ENCODE measurements around the gene RHBDL1. TPM values are rescaled to one million over a fixed set of nuclear protein-coding genes. Genes with fewer than 3 reads are reported as not detected.
A peak's percentile ranks its signal among the peaks of the same experiment; 100 is the strongest.

The RHBDL1 gene
- 1 to 10 TPM; 3.5 to 5.8 TPM for total RNA-seq

- H3K27ac Mint-ChIP-seq, result no peak within 1 kb of the TSS
- ATAC-seq (replicated peaks in 1 of 2) (no peak), DNase-seq (no peak)
- peaks cover 7% of the 10 kb centered on the region for H3K4me1 Mint-ChIP-seq (ENCODE audit: low read depth)
- H3K36me3 Mint-ChIP-seq (ENCODE audit: insufficient read depth in 2 of 2), result peaks cover 0 to 2% of the 10 kb centered on the region in 2 donors
- H3K27me3 Mint-ChIP-seq (ENCODE audit: low read depth), result no peaks in the 10 kb centered on the region
- H3K9me3 Mint-ChIP-seq, result no peaks in the 10 kb centered on the region
- peak within 1 kb of the TSS; percentile 31 to 63 for H3K4me3 Mint-ChIP-seq
Measured at GRCh38 chr16:674968-675883, at the start of gene RHBDL1. TSS of gene RHBDL1 (plus strand) at chr16:675671. CDS start at chr16:675791, 120 bp downstream.

- no peak for ATAC-seq (replicated peaks in 1 of 2)
- Mint-ChIP-seq H3K27me3 (ENCODE audit: low read depth) (no peaks in the 10 kb centered on the region), H3K36me3 (ENCODE audit: insufficient read depth in 2 of 2) (no peaks in the 10 kb centered on the region), H3K4me3 (no peak overlapping the region), H3K27ac (no peak overlapping the region), H3K4me1 (ENCODE audit: low read depth) (no peaks in the 10 kb centered on the region), H3K9me3 (no peaks in the 10 kb centered on the region)
- DNase-seq, result no peak
Measured at GRCh38 chr16:625977-626765, 49.3 kb upstream of the RHBDL1 start.

- Mint-ChIP-seq H3K4me3 (no peak overlapping the region), H3K4me1 (ENCODE audit: low read depth) (no peaks in the 10 kb centered on the region), H3K36me3 (ENCODE audit: insufficient read depth in 2 of 2) (no peaks in the 10 kb centered on the region), H3K27me3 (ENCODE audit: low read depth) (no peaks in the 10 kb centered on the region), H3K9me3 (no peaks in the 10 kb centered on the region), H3K27ac (no peak overlapping the region)
- DNase-seq, result no peak
- ATAC-seq (replicated peaks in 1 of 2), result no peak
Measured at GRCh38 chr16:626787-627453, 48.6 kb upstream of the RHBDL1 start.

GRCh38 chr16:627454-628239 lies 47.8 kb upstream of the RHBDL1 start:
- DNase-seq (no peak), ATAC-seq (replicated peaks in 1 of 2) (no peak)
- Mint-ChIP-seq H3K36me3 (ENCODE audit: insufficient read depth in 2 of 2) (no peaks in the 10 kb centered on the region), H3K4me3 (no peak overlapping the region), H3K4me1 (ENCODE audit: low read depth) (no peaks in the 10 kb centered on the region), H3K9me3 (no peaks in the 10 kb centered on the region), H3K27ac (no peak overlapping the region), H3K27me3 (ENCODE audit: low read depth) (no peaks in the 10 kb centered on the region)

- H3K4me1 Mint-ChIP-seq (ENCODE audit: low read depth), result no peaks in the 10 kb centered on the region
- H3K4me3 Mint-ChIP-seq, result no peak overlapping the region
- H3K36me3 Mint-ChIP-seq (ENCODE audit: insufficient read depth in 2 of 2), result no peaks in the 10 kb centered on the region
- H3K9me3 Mint-ChIP-seq, result no peaks in the 10 kb centered on the region
- no peaks in the 10 kb centered on the region for H3K27me3 Mint-ChIP-seq (ENCODE audit: low read depth)
- DNase-seq (no peak), ATAC-seq (replicated peaks in 1 of 2) (no peak)
- H3K27ac Mint-ChIP-seq, result no peak overlapping the region
Measured at GRCh38 chr16:628321-629061, 47.0 kb upstream of the RHBDL1 start.

GRCh38 chr16:629185-629832 lies 46.2 kb upstream of the RHBDL1 start:
- no peak overlapping the region for H3K4me3 Mint-ChIP-seq
- ATAC-seq (replicated peaks in 1 of 2) (no peak), DNase-seq (no peak)
- H3K27ac Mint-ChIP-seq, result no peak overlapping the region
- H3K36me3 Mint-ChIP-seq (ENCODE audit: insufficient read depth in 2 of 2), result no peaks in the 10 kb centered on the region
- H3K4me1 Mint-ChIP-seq (ENCODE audit: low read depth), result no peaks in the 10 kb centered on the region
- no peaks in the 10 kb centered on the region for H3K9me3 Mint-ChIP-seq
- no peaks in the 10 kb centered on the region for H3K27me3 Mint-ChIP-seq (ENCODE audit: low read depth)

- DNase-seq (no peak), ATAC-seq (replicated peaks in 1 of 2) (no peak)
- Mint-ChIP-seq H3K9me3 (no peaks in the 10 kb centered on the region), H3K27me3 (ENCODE audit: low read depth) (no peaks in the 10 kb centered on the region), H3K36me3 (ENCODE audit: insufficient read depth in 2 of 2) (no peaks in the 10 kb centered on the region), H3K4me3 (no peak overlapping the region), H3K4me1 (ENCODE audit: low read depth) (peaks cover 4% of the 10 kb centered on the region), H3K27ac (no peak overlapping the region)
Measured at GRCh38 chr16:629833-630248, 45.6 kb upstream of the RHBDL1 start.

GRCh38 chr16:630249-630814 lies 45.1 kb upstream of the RHBDL1 start:
- Mint-ChIP-seq H3K9me3 (no peaks in the 10 kb centered on the region), H3K36me3 (ENCODE audit: insufficient read depth in 2 of 2) (no peaks in the 10 kb centered on the region), H3K27me3 (ENCODE audit: low read depth) (no peaks in the 10 kb centered on the region), H3K27ac (no peak overlapping the region), H3K4me3 (no peak overlapping the region), H3K4me1 (ENCODE audit: low read depth) (peaks cover 5% of the 10 kb centered on the region)
- ATAC-seq (replicated peaks in 1 of 2) (no peak), DNase-seq (no peak)

GRCh38 chr16:630815-631405 lies 44.6 kb upstream of the RHBDL1 start, which contains the start of gene WFIKKN1:
TSS of gene WFIKKN1 (plus strand) at chr16:630985. CDS start at chr16:631254, 269 bp downstream.
- ATAC-seq (replicated peaks in 1 of 2) (no peak), DNase-seq (no peak)
- H3K27ac Mint-ChIP-seq, result no peak within 1 kb of the TSS
- H3K4me3 Mint-ChIP-seq, result no peak within 1 kb of the TSS
- no peaks in the 10 kb centered on the region for H3K36me3 Mint-ChIP-seq (ENCODE audit: insufficient read depth in 2 of 2)
- no peaks in the 10 kb centered on the region for H3K9me3 Mint-ChIP-seq
- no peaks in the 10 kb centered on the region for H3K27me3 Mint-ChIP-seq (ENCODE audit: low read depth)
- H3K4me1 Mint-ChIP-seq (ENCODE audit: low read depth), result peaks cover 5% of the 10 kb centered on the region

GRCh38 chr16:631808-632358 lies 43.6 kb upstream of the RHBDL1 start:
- no peak for ATAC-seq (replicated peaks in 1 of 2)
- DNase-seq, result no peak
- Mint-ChIP-seq H3K27ac (no peak overlapping the region), H3K27me3 (ENCODE audit: low read depth) (no peaks in the 10 kb centered on the region), H3K9me3 (no peaks in the 10 kb centered on the region), H3K36me3 (ENCODE audit: insufficient read depth in 2 of 2) (no peaks in the 10 kb centered on the region), H3K4me3 (no peak overlapping the region), H3K4me1 (ENCODE audit: low read depth) (peaks cover 11% of the 10 kb centered on the region)
